ENCODE measurements around the gene MCOLN2. TPM values are rescaled to one million over a fixed set of nuclear protein-coding genes. Genes with fewer than 3 reads are reported as not detected.

MCOLN2 gene
- total RNA-seq, 1 experiment from 2014 or later = 1.3 TPM

DNA sequence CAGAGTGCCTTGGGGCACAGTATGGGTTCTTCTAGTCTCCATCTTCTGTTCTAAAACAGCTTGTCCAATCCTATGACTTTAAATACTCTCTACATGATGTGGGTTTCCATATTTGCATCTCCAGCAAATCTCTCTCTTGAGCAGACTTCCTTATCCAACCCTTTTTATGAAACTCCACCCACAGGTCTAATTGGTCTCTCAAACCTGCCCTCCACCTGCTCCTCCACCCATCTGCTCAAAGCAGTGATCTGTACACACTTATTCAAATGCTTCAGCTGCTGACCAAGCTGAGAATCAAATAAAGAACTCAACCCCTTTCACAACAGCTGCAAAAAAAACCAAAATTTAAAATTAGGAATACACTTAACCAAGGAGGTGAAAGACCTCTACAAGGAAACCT lies 11.5 kb downstream of the MCOLN2 start:
- Histone ChIP-seq H3K23ac (ENCODE audit: insufficient read length, low read depth, low read length) (no peak overlapping the region), H3K14ac (ENCODE audit: insufficient read depth, low read length) (no peak overlapping the region), H4K8ac (replicated peaks; ENCODE audit: insufficient read length, low read depth, low read length) (no peak overlapping the region), H2BK5ac (ENCODE audit: insufficient read length, low read length) (no peak overlapping the region), H2BK20ac (ENCODE audit: low read depth, low read length, poor library complexity, severe bottlenecking) (no peak overlapping the region), H2AFZ (ENCODE audit: low read length) (no peak overlapping the region), H3K79me1 (ENCODE audit: insufficient read depth, low read depth, low read length, poor library complexity, severe bottlenecking) (no peaks in the 10 kb centered on the region), H2BK15ac (ENCODE audit: low read depth, low read length) (no peak overlapping the region), H4K5ac (ENCODE audit: insufficient read length, low read depth, low read length) (no peak overlapping the region), H2BK120ac (ENCODE audit: low read depth, low read length, poor library complexity, severe bottlenecking) (no peak overlapping the region), H3K27me3 (ENCODE audit: insufficient read depth, low read length) (no peaks in the 10 kb centered on the region), H3K9ac (ENCODE audit: extremely low read depth, insufficient read length, low read length) (no peak overlapping the region), H3K79me2 (ENCODE audit: insufficient read depth, low read length) (no peaks in the 10 kb centered on the region), H4K20me1 (ENCODE audit: control insufficient read depth, insufficient read depth, insufficient read length) (no peaks in the 10 kb centered on the region), H3K9me3 (ENCODE audit: control insufficient read depth, low read depth, low read length) (no peaks in the 10 kb centered on the region), H3K4me2 (ENCODE audit: insufficient read depth, insufficient read length, low read length) (no peak overlapping the region), H3K56ac (ENCODE audit: insufficient read length, low read depth, low read length) (no peak overlapping the region), H4K91ac (ENCODE audit: insufficient read length, low read depth, low read length) (no peak overlapping the region), H2AK5ac (ENCODE audit: insufficient read length, low read length) (no peak overlapping the region), H3T11ph (ENCODE audit: low read length) (no peak overlapping the region), H3K18ac (ENCODE audit: insufficient read length, low read depth, low read length) (no peak overlapping the region), H2BK12ac (ENCODE audit: insufficient read length, low read depth, low read length) (no peak overlapping the region), H3K23me2 (ENCODE audit: insufficient read length, low read depth, low read length, poor library complexity, severe bottlenecking) (no peaks in the 10 kb centered on the region), H3K4ac (ENCODE audit: low read depth, low read length) (no peak overlapping the region), H3K4me1 (ENCODE audit: insufficient read depth, low read length) (no peaks in the 10 kb centered on the region), H3K27ac (ENCODE audit: insufficient read length, low read depth, low read length) (no peak overlapping the region)
- no peak overlapping the region for H3K4me3 Mint-ChIP-seq
- TF ChIP-seq, protein P1, sequence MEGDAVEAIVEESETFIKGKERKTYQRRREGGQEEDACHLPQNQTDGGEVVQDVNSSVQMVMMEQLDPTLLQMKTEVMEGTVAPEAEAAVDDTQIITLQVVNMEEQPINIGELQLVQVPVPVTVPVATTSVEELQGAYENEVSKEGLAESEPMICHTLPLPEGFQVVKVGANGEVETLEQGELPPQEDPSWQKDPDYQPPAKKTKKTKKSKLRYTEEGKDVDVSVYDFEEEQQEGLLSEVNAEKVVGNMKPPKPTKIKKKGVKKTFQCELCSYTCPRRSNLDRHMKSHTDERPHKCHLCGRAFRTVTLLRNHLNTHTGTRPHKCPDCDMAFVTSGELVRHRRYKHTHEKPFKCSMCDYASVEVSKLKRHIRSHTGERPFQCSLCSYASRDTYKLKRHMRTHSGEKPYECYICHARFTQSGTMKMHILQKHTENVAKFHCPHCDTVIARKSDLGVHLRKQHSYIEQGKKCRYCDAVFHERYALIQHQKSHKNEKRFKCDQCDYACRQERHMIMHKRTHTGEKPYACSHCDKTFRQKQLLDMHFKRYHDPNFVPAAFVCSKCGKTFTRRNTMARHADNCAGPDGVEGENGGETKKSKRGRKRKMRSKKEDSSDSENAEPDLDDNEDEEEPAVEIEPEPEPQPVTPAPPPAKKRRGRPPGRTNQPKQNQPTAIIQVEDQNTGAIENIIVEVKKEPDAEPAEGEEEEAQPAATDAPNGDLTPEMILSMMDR (conservative IDR thresholded peaks at IDR 0.05) = no peak
- DNase-seq = no peak
- H3K27ac Mint-ChIP-seq = no peak overlapping the region
- H3K36me3 Mint-ChIP-seq (ENCODE audit: insufficient read depth in 1 of 3, low read depth in 3 of 3) = no peaks in the 10 kb centered on the region
- H3K27me3 Mint-ChIP-seq (ENCODE audit: low read depth) = peaks cover under 1% of the 10 kb centered on the region; the same call in 1 of the 2 replicates
- H3K4me1 Mint-ChIP-seq = no peaks in the 10 kb centered on the region
- no peaks in the 10 kb centered on the region for H3K9me3 Mint-ChIP-seq

All from H9 (cell line).